Breast epithelium (tissue), 4 donors: ENCODE data around the gene NAALADL1. TPM values are rescaled to one million over a fixed set of nuclear protein-coding genes. Genes with fewer than 3 reads are reported as not detected.

Experiments
- DNase-seq, 2 donors: peaks; one replicate each; pipeline ENCODE4 v3.0.0-alpha.2; 2019; ENCODE audit warnings: low spot score in 2 of 2
- H3K27ac ChIP-seq, 2 donors: fragments of 200-600 bp; sonication (generic) in 1 of 2; one replicate each; pipeline ENCODE4 v1.5.1; 2016 to 2019; ENCODE audit warnings: mild to moderate bottlenecking in 1 of 2
- H3K27me3 ChIP-seq, 2 donors: fragments of 200-600 bp; sonication (generic) in 1 of 2; one replicate each; pipeline versions ENCODE4 v1.5.1 to v1.6.0; 2017 to 2019; ENCODE audit warnings: control low read depth in 1 of 2, mild to moderate bottlenecking in 1 of 2
- H3K36me3 ChIP-seq: fragments of 200-600 bp; one replicate; pipeline ENCODE4 v1.5.1; 2019
- H3K4me1 ChIP-seq, 2 donors: fragments of 200-600 bp; sonication (generic); one replicate each; pipeline ENCODE4 v1.5.1; 2016 to 2019; ENCODE audit warnings: control low read depth in 1 of 2
- H3K4me3 ChIP-seq, 3 donors: fragments of 200-600 bp; sonication (generic); 1 replicate in 2 of 3; 2 replicates in 1 of 3; pipeline ENCODE4 v1.5.1; 2016 to 2019; ENCODE audit warnings: mild to moderate bottlenecking in 3 of 3, moderate library complexity in 2 of 3
- H3K9me3 ChIP-seq, 2 donors: fragments of 200-600 bp; sonication (generic) in 1 of 2; one replicate each; pipeline ENCODE4 v1.5.1; 2016 to 2019; ENCODE audit warnings: control low read depth in 1 of 2
- POLR2A ChIP-seq: fragments of 450-650 bp; IDR thresholded peaks from one replicate; pipeline ENCODE4 v1.6.1; 2016; ENCODE audit warnings: antibody characterized with exemption, mild to moderate bottlenecking, moderate library complexity
- POLR2AphosphoS5 ChIP-seq, 3 donors: sonication (generic); formaldehyde crosslinking; IDR thresholded peaks; one replicate each; pipeline ENCODE4 v1.6.1; 2017; ENCODE audit warnings: antibody characterized with exemption in 3 of 3
- intact Hi-C: fragments of 100-400 bp; cut with DNase I; formaldehyde crosslinking; loops from one replicate; pipeline ENCODE4 v1.15.1; 2023; ENCODE audit warnings: low total_unique reads
- total RNA-seq, 3 donors: library from RNA; depleted of rRNA; stranded (reverse); fragments of >200 nt; gene quantifications; one replicate each; pipeline ENCODE4 v1.1.0, GENCODE V29; 2016
- TF ChIP-seq, protein P1 (sequence below), 3 donors: fragments of 450-650 bp; IDR thresholded peaks; one replicate each; pipeline ENCODE4 v1.5.1; 2016 to 2017; ENCODE audit warnings: antibody characterized with exemption in 3 of 3, mild to moderate bottlenecking in 3 of 3, moderate library complexity in 3 of 3

Gene NAALADL1
- total RNA-seq, 3 donors from 2014 or later = 15.5 to 28.8 (median 19.2) TPM

DNA sequence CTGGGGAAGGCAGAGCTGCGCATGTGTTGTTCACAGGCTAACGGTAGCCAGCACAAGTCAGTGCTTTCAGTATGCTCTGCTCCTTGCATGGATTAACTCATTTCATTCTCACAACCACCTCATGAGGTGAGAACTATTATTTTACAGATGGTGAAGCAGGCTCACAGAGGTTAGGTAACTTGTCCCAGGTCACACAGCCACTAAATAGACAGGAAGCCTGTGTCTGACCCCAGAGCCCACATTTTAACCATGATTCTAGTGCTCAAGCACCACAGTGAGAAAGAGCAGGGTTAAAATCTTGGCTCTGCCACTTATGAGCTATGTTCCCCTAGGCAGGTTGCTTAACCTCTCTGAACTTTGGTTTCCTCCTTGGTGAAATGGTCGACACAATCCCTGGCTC lies 37.4 kb downstream of the NAALADL1 start:
- Histone ChIP-seq H3K9me3 (no peaks in the 10 kb centered on the region), H3K36me3 (no peaks in the 10 kb centered on the region), H3K27me3 (no peaks in the 10 kb centered on the region), H3K27ac (no peak overlapping the region), H3K4me1 (no peaks in the 10 kb centered on the region), H3K4me3 (no peak overlapping the region)
- intact Hi-C loops = no loop called here
- no peak for DNase-seq
- no peak for TF ChIP-seq POLR2A
- TF ChIP-seq, protein P1, sequence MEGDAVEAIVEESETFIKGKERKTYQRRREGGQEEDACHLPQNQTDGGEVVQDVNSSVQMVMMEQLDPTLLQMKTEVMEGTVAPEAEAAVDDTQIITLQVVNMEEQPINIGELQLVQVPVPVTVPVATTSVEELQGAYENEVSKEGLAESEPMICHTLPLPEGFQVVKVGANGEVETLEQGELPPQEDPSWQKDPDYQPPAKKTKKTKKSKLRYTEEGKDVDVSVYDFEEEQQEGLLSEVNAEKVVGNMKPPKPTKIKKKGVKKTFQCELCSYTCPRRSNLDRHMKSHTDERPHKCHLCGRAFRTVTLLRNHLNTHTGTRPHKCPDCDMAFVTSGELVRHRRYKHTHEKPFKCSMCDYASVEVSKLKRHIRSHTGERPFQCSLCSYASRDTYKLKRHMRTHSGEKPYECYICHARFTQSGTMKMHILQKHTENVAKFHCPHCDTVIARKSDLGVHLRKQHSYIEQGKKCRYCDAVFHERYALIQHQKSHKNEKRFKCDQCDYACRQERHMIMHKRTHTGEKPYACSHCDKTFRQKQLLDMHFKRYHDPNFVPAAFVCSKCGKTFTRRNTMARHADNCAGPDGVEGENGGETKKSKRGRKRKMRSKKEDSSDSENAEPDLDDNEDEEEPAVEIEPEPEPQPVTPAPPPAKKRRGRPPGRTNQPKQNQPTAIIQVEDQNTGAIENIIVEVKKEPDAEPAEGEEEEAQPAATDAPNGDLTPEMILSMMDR (IDR thresholded peaks at IDR 0.05) = no peak
- TF ChIP-seq POLR2AphosphoS5 (IDR thresholded peaks at IDR 0.05) = no peak

DNA sequence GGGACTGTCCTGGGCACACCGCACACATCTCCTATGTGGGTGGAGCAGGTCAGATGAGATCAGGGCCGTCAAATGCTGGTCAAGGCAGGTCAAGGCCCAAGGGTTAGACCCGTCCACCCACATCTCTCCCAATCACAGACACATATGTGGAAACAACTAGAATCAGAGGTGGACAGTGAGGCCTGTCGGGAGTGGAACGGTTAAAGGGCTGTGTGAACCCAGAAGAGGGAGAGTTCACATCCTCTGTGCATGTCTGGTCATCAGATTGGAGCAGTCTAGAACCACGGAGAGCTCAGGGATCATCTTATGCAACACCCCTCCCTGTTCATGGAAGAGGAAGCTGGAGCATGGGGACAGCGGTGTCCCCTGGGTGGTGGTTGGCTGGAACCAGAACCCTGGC lies 38.5 kb downstream of the NAALADL1 start:
- no peaks in the 10 kb centered on the region for H3K9me3 ChIP-seq
- no peaks in the 10 kb centered on the region for H3K27me3 ChIP-seq
- no peak overlapping the region for H3K4me3 ChIP-seq
- DNase-seq = no peak
- H3K36me3 ChIP-seq = no peaks in the 10 kb centered on the region
- no peaks in the 10 kb centered on the region for H3K4me1 ChIP-seq
- intact Hi-C loops = loop anchor here (10.0 kb wide), 1 partner anchor 165 kb away; no protein-coding TSS in a partner anchor
- no peak overlapping the region for H3K27ac ChIP-seq
- TF ChIP-seq, protein P1 (IDR thresholded peaks at IDR 0.05) = no peak
- no peak for TF ChIP-seq POLR2AphosphoS5 (IDR thresholded peaks at IDR 0.05)
- TF ChIP-seq POLR2A = no peak

DNA sequence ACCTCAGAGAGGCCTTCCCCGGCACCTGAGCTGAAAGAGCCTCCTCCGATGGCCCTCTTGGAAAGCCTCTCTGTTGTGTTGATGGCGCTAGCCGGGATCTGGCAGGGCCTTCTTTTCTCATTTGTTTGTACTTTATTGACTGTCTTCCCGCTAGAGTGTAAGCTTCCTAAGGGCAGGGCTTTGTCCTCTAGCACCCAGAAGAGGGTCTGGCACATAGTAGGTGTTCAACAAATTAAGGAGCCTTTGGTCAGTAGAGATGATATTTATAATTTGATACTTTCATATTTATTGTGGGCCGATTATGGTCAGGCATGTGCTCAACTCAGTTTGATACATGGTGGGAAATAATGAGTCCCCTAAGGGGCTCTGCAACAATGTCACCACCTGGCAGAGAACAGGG lies 40.4 kb downstream of the NAALADL1 start:
- no peaks in the 10 kb centered on the region for H3K4me1 ChIP-seq
- H3K27me3 ChIP-seq = no peaks in the 10 kb centered on the region
- H3K27ac ChIP-seq = no peak overlapping the region
- no peaks in the 10 kb centered on the region for H3K36me3 ChIP-seq
- no peak overlapping the region for H3K4me3 ChIP-seq
- H3K9me3 ChIP-seq = no peaks in the 10 kb centered on the region
- TF ChIP-seq POLR2AphosphoS5 (IDR thresholded peaks at IDR 0.05) (no peak), POLR2A (no peak)
- TF ChIP-seq, protein P1 (IDR thresholded peaks at IDR 0.05) = no peak
- intact Hi-C loops = loop anchor here (10.0 kb wide), 1 partner anchor 163 kb away; no protein-coding TSS in a partner anchor
- DNase-seq = no peak

- TF ChIP-seq POLR2A (no peak), POLR2AphosphoS5 (IDR thresholded peaks at IDR 0.05) (no peak)
- TF ChIP-seq, protein P1 (IDR thresholded peaks at IDR 0.05) = no peak
- no peaks in the 10 kb centered on the region for H3K27me3 ChIP-seq
- no peaks in the 10 kb centered on the region for H3K36me3 ChIP-seq
- no peaks in the 10 kb centered on the region for H3K9me3 ChIP-seq
- no peak overlapping the region for H3K27ac ChIP-seq
- H3K4me3 ChIP-seq = no peak overlapping the region
- DNase-seq = no peak
- no peaks in the 10 kb centered on the region for H3K4me1 ChIP-seq
- intact Hi-C loops = loop anchor here (10.0 kb wide), 1 partner anchor 162 kb away; no protein-coding TSS in a partner anchor
These were observed 41.6 kb downstream of the NAALADL1 start for GRCh38 chr11:65016705-65017104.

- H3K4me3 ChIP-seq = peak overlapping the region; percentile 68 to 85 (median 84)
- peak overlapping the region; percentile 96 to 98 for H3K27ac ChIP-seq
- intact Hi-C loops = loop anchor here (10.0 kb wide), 1 partner anchor 160 kb away; no protein-coding TSS in a partner anchor
- H3K9me3 ChIP-seq = no peaks in the 10 kb centered on the region
- no peaks in the 10 kb centered on the region for H3K27me3 ChIP-seq
- H3K4me1 ChIP-seq = no peaks in the 10 kb centered on the region
- no peak for TF ChIP-seq POLR2A
- TF ChIP-seq, protein P1 (IDR thresholded peaks at IDR 0.05) = no peak
- DNase-seq = no peak
- no peaks in the 10 kb centered on the region for H3K36me3 ChIP-seq
These were observed 43.6 kb downstream of the NAALADL1 start for GRCh38 chr11:65014726-65015227.
